Subcutaneous abdominal adipose tissue (tissue), 5 donors: ENCODE measurements around the gene FBLN1.
"Not testable (repeated sequence)": the region's sequence is repeated elsewhere in the genome, so short reads cannot be mapped to it uniquely, and the experiment has no call there.

Source experiments
- H3K27ac ChIP-seq: one replicate; pipeline ENCODE4 v1.7.0; 2013; ENCODE audit warnings: low read depth, mild to moderate bottlenecking, inconsistent platforms, low read length, moderate library complexity
- H3K27me3 ChIP-seq, 5 donors: one replicate each; pipeline ENCODE4 v1.7.0; 2013; ENCODE audit warnings: low read length in 5 of 5, inconsistent platforms in 1 of 5; ENCODE audit not compliant: control insufficient read depth in 5 of 5, insufficient read depth in 4 of 5
- H3K36me3 ChIP-seq, 5 donors: one replicate each; pipeline ENCODE4 v1.7.0; 2013; ENCODE audit warnings: low read length in 5 of 5; ENCODE audit not compliant: control insufficient read depth in 5 of 5, insufficient read depth in 5 of 5
- H3K4me1 ChIP-seq, 5 donors: one replicate each; pipeline ENCODE4 v1.7.0; 2013; ENCODE audit warnings: low read length in 5 of 5, mild to moderate bottlenecking in 3 of 5, moderate library complexity in 1 of 5; ENCODE audit not compliant: control insufficient read depth in 5 of 5, insufficient read depth in 5 of 5
- H3K4me3 ChIP-seq, 5 donors: one replicate each; pipeline ENCODE4 v1.7.0; 2013; ENCODE audit warnings: low read length in 5 of 5, low read depth in 1 of 5
- H3K9ac ChIP-seq, 5 donors: one replicate each; pipeline ENCODE4 v1.7.0; 2013; ENCODE audit warnings: low read length in 5 of 5, mild to moderate bottlenecking in 4 of 5, moderate library complexity in 3 of 5
- H3K9me3 ChIP-seq, 5 donors: one replicate each; pipeline ENCODE4 v1.7.0; 2013; ENCODE audit warnings: low read length in 5 of 5; ENCODE audit not compliant: control insufficient read depth in 5 of 5
- donor health status: healthy.
- donor health status: healthy.
- donor health status: healthy.
- donor health status: healthy.
- donor health status: healthy.

FBLN1 gene

GRCh38 chr22:45531441-45532234 lies 29.0 kb downstream of the FBLN1 start:
- Histone ChIP-seq H3K36me3 (peaks cover 0 to 18% (median 10%) of the 10 kb centered on the region in 5 donors), H3K4me1 (no peaks in the 10 kb centered on the region), H3K27me3 (peaks cover 0 to 15% (median 12%) of the 10 kb centered on the region in 5 donors), H3K27ac (no peak overlapping the region), H3K9me3 (no peaks in the 10 kb centered on the region), H3K4me3 (no peak overlapping the region), H3K9ac (no peak overlapping the region)

- Histone ChIP-seq H3K27me3 (peaks cover 0 to 17% (median 15%) of the 10 kb centered on the region in 5 donors), H3K36me3 (peaks cover 0 to 14% (median 10%) of the 10 kb centered on the region in 5 donors), H3K27ac (no peak overlapping the region), H3K9me3 (no peaks in the 10 kb centered on the region), H3K4me1 (no peaks in the 10 kb centered on the region), H3K4me3 (no peak overlapping the region), H3K9ac (no peak overlapping the region)
These were observed 29.6 kb downstream of the FBLN1 start for GRCh38 chr22:45532235-45532631.

GRCh38 chr22:45533703-45534102 lies 31.0 kb downstream of the FBLN1 start:
- Histone ChIP-seq H3K36me3 (peaks cover 0 to 14% (median 8%) of the 10 kb centered on the region in 5 donors), H3K4me1 (peaks cover 0 to 7% (median 6%) of the 10 kb centered on the region in 5 donors), H3K27me3 (peaks cover 0 to 20% (median 18%) of the 10 kb centered on the region in 5 donors), H3K9me3 (no peaks in the 10 kb centered on the region), H3K4me3 (no peak overlapping the region), H3K9ac (no peak overlapping the region), H3K27ac (no peak overlapping the region)

GRCh38 chr22:45534339-45535192 lies 31.9 kb downstream of the FBLN1 start:
- Histone ChIP-seq H3K36me3 (peaks cover 0 to 14% (median 7%) of the 10 kb centered on the region in 5 donors), H3K27ac (no peak overlapping the region), H3K9ac (no peak overlapping the region), H3K4me3 (no peak overlapping the region), H3K27me3 (peaks cover 3 to 20% (median 19%) of the 10 kb centered on the region in 5 donors), H3K4me1 (peaks cover 0 to 7% (median 6%) of the 10 kb centered on the region in 5 donors), H3K9me3 (no peaks in the 10 kb centered on the region)

GRCh38 chr22:45535290-45535689 lies 32.6 kb downstream of the FBLN1 start:
- H3K27ac ChIP-seq: no peak overlapping the region
- H3K4me3 ChIP-seq: no peak overlapping the region
- H3K27me3 ChIP-seq: peaks cover 3 to 21% (median 18%) of the 10 kb centered on the region in 5 donors
- peaks cover 0 to 7% (median 6%) of the 10 kb centered on the region in 5 donors for H3K4me1 ChIP-seq
- H3K9me3 ChIP-seq: no peaks in the 10 kb centered on the region
- H3K9ac ChIP-seq: no peak overlapping the region
- H3K36me3 ChIP-seq: peaks cover 0 to 14% (median 7%) of the 10 kb centered on the region in 5 donors

- not testable (repeated sequence) for H3K4me3 ChIP-seq, H3K27ac ChIP-seq, H3K9me3 ChIP-seq, H3K9ac ChIP-seq, H3K4me1 ChIP-seq
- H3K27me3 ChIP-seq: peaks cover 3 to 25% (median 18%) of the 10 kb centered on the region in 5 donors
- H3K36me3 ChIP-seq: peaks cover 0 to 17% (median 10%) of the 10 kb centered on the region in 5 donors
These were observed 33.2 kb downstream of the FBLN1 start for GRCh38 chr22:45535835-45536234.

GRCh38 chr22:45537734-45538181 lies 35.1 kb downstream of the FBLN1 start:
- no peak overlapping the region for H3K27ac ChIP-seq
- no peaks in the 10 kb centered on the region for H3K9me3 ChIP-seq
- H3K9ac ChIP-seq: no peak overlapping the region
- H3K4me1 ChIP-seq: peaks cover 0 to 7% (median 6%) of the 10 kb centered on the region in 5 donors
- H3K4me3 ChIP-seq: no peak overlapping the region
- H3K36me3 ChIP-seq: peaks cover 0 to 31% (median 20%) of the 10 kb centered on the region in 5 donors
- peaks cover 5 to 32% (median 14%) of the 10 kb centered on the region in 5 donors for H3K27me3 ChIP-seq

- Histone ChIP-seq H3K27ac (no peak overlapping the region), H3K27me3 (peaks cover 5 to 31% (median 11%) of the 10 kb centered on the region in 5 donors), H3K4me3 (no peak overlapping the region), H3K9ac (no peak overlapping the region), H3K4me1 (peaks cover 0 to 7% (median 6%) of the 10 kb centered on the region in 5 donors), H3K36me3 (peaks cover 0 to 27% (median 20%) of the 10 kb centered on the region in 5 donors), H3K9me3 (no peaks in the 10 kb centered on the region)
These were observed 35.6 kb downstream of the FBLN1 start for GRCh38 chr22:45538281-45538680.

GRCh38 chr22:45540122-45540521 lies 37.4 kb downstream of the FBLN1 start:
- H3K27ac ChIP-seq: no peak overlapping the region
- no peak overlapping the region for H3K4me3 ChIP-seq
- H3K36me3 ChIP-seq: peaks cover 0 to 24% (median 16%) of the 10 kb centered on the region in 5 donors

More at GRCh38 chr22:45540122-45540521, 37.4 kb downstream of the FBLN1 start:
- Histone ChIP-seq H3K9me3 (no peaks in the 10 kb centered on the region), H3K4me1 (peaks cover 0 to 7% (median 6%) of the 10 kb centered on the region in 5 donors), H3K9ac (no peak overlapping the region), H3K27me3 (peaks cover 4 to 24% (median 8%) of the 10 kb centered on the region in 5 donors)
